Prostate gland (tissue), 2 donors: ENCODE measurements around the gene BZW2. TPM values are rescaled to one million over a fixed set of nuclear protein-coding genes. Genes with fewer than 3 reads are reported as not detected.

Experiments
- DNase-seq: peaks from one replicate; pipeline ENCODE4 v3.0.0-alpha.2; 2019; ENCODE audit warnings: low spot score
- H3K27ac ChIP-seq, 2 donors: fragments of 200-600 bp; sonication (generic); 2 replicates each; pipeline ENCODE4 v1.5.1; 2017 to 2019
- H3K27me3 ChIP-seq: fragments of 200-600 bp; sonication (generic); replicated peaks from 2 replicates; pipeline ENCODE4 v1.5.1; 2019; ENCODE audit not compliant: insufficient read depth
- H3K36me3 ChIP-seq, 2 donors: fragments of 200-600 bp; sonication (generic); 1 replicate in 1 of 2; 2 replicates in 1 of 2; pipeline versions ENCODE4 v1.5.1 to v1.8.1; 2017 to 2019
- H3K4me1 ChIP-seq: fragments of 200-600 bp; sonication (generic); replicated peaks from 2 replicates; pipeline ENCODE4 v1.5.1; 2019
- H3K4me3 ChIP-seq, 2 donors: fragments of 200-600 bp; sonication (generic); 2 replicates each; pipeline ENCODE4 v1.5.1; 2017 to 2019
- H3K9me3 ChIP-seq: fragments of 200-600 bp; sonication (generic); 2 replicates; pipeline ENCODE4 v1.5.1; 2017
- CTCF ChIP-seq, 4 experiments: fragments of 200-600 bp in 2 of 4; fragments of 450-650 bp in 2 of 4; sonication (generic) in 2 of 4; IDR thresholded peaks; 1 replicate in 3 of 4; 2 replicates in 1 of 4; pipeline ENCODE4 v1.5.1; 2016 to 2019; ENCODE audit warnings: antibody characterized with exemption in 4 of 4, mild to moderate bottlenecking in 2 of 4, moderate library complexity in 2 of 4
- POLR2A ChIP-seq: fragments of 450-650 bp; IDR thresholded peaks from one replicate; pipeline ENCODE4 v1.6.1; 2016; ENCODE audit warnings: antibody characterized with exemption, mild to moderate bottlenecking
- POLR2AphosphoS5 ChIP-seq: sonication (generic); formaldehyde crosslinking; IDR thresholded peaks from one replicate; pipeline ENCODE4 v1.6.1; 2017; ENCODE audit warnings: antibody characterized with exemption
- WGBS: methylation state at CpG from one replicate; pipeline ENCODE4 v1.1.5; 2018; 5-methylcytosine and 5-hydroxymethylcytosine counted together
- intact Hi-C: fragments of 100-400 bp; cut with DNase I; formaldehyde crosslinking; loops from one replicate; pipeline ENCODE4 v1.14.2; 2022
- total RNA-seq, 2 donors: library from RNA; depleted of rRNA; stranded (reverse); fragments of >200 nt; gene quantifications; one replicate each; pipeline ENCODE4 v1.1.0, GENCODE V29; 2016

Gene BZW2
- total RNA-seq, 2 donors from 2014 or later, result 31.0 to 33.5 TPM

GRCh38 chr7:16710651-16711050 is 64.7 kb downstream of the BZW2 start:
- intact Hi-C loops, result no loop called here
- Histone ChIP-seq H3K9me3 (no peaks in the 10 kb centered on the region), H3K4me1 (no peaks in the 10 kb centered on the region), H3K36me3 (no peaks in the 10 kb centered on the region), H3K27me3 (no peaks in the 10 kb centered on the region), H3K27ac (no peak overlapping the region), H3K4me3 (no peak overlapping the region)
- 72% methylated on average over 4 of the region's 4 CpGs for WGBS
- DNase-seq, result no peak
- TF ChIP-seq POLR2A (no peak), POLR2AphosphoS5 (no peak), CTCF (IDR thresholded peaks at IDR 0.05) (no peak)

- no peak overlapping the region for H3K4me3 ChIP-seq
- TF ChIP-seq POLR2AphosphoS5 (no peak), POLR2A (no peak), CTCF (IDR thresholded peaks at IDR 0.05) (no peak)
- no peaks in the 10 kb centered on the region for H3K27me3 ChIP-seq
- intact Hi-C loops, result no loop called here
- no peaks in the 10 kb centered on the region for H3K9me3 ChIP-seq
- no peak overlapping the region for H3K27ac ChIP-seq
- no peaks in the 10 kb centered on the region for H3K36me3 ChIP-seq
- WGBS, result 88% methylated on average over 4 of the region's 4 CpGs
- no peaks in the 10 kb centered on the region for H3K4me1 ChIP-seq
- no peak for DNase-seq
Measured at GRCh38 chr7:16711730-16712129, 65.7 kb downstream of the BZW2 start.

- Histone ChIP-seq H3K4me3 (no peak overlapping the region), H3K4me1 (no peaks in the 10 kb centered on the region), H3K27me3 (no peaks in the 10 kb centered on the region), H3K27ac (no peak overlapping the region), H3K36me3 (no peaks in the 10 kb centered on the region), H3K9me3 (no peaks in the 10 kb centered on the region)
- DNase-seq, result no peak
- WGBS, result 100% methylated on average over 4 of the region's 4 CpGs
- no peak for TF ChIP-seq POLR2AphosphoS5
- TF ChIP-seq CTCF (IDR thresholded peaks at IDR 0.05), result no peak
- no peak for TF ChIP-seq POLR2A
- intact Hi-C loops, result no loop called here
Measured at GRCh38 chr7:16712916-16713315, 66.9 kb downstream of the BZW2 start.

GRCh38 chr7:16715928-16716327 is 69.9 kb downstream of the BZW2 start:
- no peak for TF ChIP-seq CTCF (IDR thresholded peaks at IDR 0.05)
- TF ChIP-seq POLR2A, result no peak
- no peak for TF ChIP-seq POLR2AphosphoS5
- Histone ChIP-seq H3K9me3 (no peaks in the 10 kb centered on the region), H3K36me3 (no peaks in the 10 kb centered on the region), H3K27ac (no peak overlapping the region), H3K4me3 (no peak overlapping the region), H3K27me3 (no peaks in the 10 kb centered on the region), H3K4me1 (no peaks in the 10 kb centered on the region)
- no peak for DNase-seq
- intact Hi-C loops, result no loop called here

- intact Hi-C loops, result no loop called here
- WGBS, result 85% methylated on average over 3 of the region's 3 CpGs
Measured at GRCh38 chr7:16718111-16718656, 72.2 kb downstream of the BZW2 start.

More at GRCh38 chr7:16718111-16718656, 72.2 kb downstream of the BZW2 start:
- Histone ChIP-seq H3K4me1 (no peaks in the 10 kb centered on the region), H3K4me3 (no peak overlapping the region), H3K27me3 (no peaks in the 10 kb centered on the region), H3K9me3 (no peaks in the 10 kb centered on the region), H3K36me3 (no peaks in the 10 kb centered on the region), H3K27ac (no peak overlapping the region)
- TF ChIP-seq POLR2A (no peak), POLR2AphosphoS5 (no peak), CTCF (IDR thresholded peaks at IDR 0.05) (no peak)
- no peak for DNase-seq
